Epithelial cell of prostate (primary cell): ENCODE data around the gene MMP24OS.
"Not testable (repeated sequence)": the region's sequence is repeated elsewhere in the genome, so short reads cannot be mapped to it uniquely, and the experiment has no call there.

Experiments used
- DNase-seq: peaks from one replicate; pipeline ENCODE4 v3.0.0-alpha.2; 2011; ENCODE audit warnings: low read depth, low spot score
- H3K27ac ChIP-seq: fragments of 450-650 bp; 2 replicates; pipeline ENCODE4 v1.5.1; 2017; ENCODE audit warnings: mild to moderate bottlenecking

Gene MMP24OS

DNA sequence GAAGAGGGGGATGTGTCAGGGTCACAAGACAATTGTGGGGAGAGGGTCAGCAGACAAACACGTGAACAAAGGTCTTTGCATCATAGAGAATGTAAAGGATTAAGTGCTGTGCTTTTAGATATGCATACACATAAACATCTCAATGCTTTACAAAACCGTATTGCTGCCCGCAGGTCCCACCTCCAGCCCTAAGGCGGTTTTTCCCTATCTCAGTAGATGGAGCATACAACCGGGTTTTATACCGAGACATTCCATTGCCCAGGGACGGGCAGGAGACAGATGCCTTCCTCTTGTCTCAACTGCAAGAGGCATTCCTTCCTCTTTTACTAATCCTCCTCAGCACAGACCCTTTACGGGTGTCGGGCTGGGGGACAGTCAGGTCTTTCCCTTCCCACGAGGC is 15.6 kb downstream of the MMP24OS start:
- peak overlapping the region; percentile 73 for H3K27ac ChIP-seq
- not testable (repeated sequence) for DNase-seq

DNA sequence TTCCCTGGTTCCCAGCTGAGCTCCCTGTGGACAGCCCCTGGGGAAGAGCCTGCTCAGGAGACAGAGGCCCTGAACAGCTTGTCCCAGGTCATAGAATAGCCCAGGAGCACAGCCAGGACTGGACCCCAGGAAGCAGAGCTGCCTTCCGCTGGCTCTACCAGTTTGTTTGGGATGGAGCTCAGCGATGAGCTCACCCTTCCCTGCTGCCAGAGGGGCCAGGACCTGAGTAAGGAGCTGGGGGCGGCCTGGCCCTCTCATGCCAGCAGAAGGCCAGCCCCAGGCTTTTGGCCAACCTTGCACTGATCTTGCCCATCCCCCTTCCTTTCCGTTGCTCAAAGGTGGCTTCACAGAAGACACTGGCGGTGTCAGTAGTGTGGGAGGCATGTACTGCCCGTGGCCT is 17.5 kb downstream of the MMP24OS start:
- H3K27ac ChIP-seq: no peak overlapping the region
- no peak for DNase-seq

GRCh38 chr20:35257175-35257909 is 20.6 kb downstream of the MMP24OS start:
- no peak overlapping the region for H3K27ac ChIP-seq
- DNase-seq: no peak

- no peak for DNase-seq
- H3K27ac ChIP-seq: no peak overlapping the region
Measured at GRCh38 chr20:35254448-35254999, 23.4 kb downstream of the MMP24OS start.

GRCh38 chr20:35253010-35253409 is 24.9 kb downstream of the MMP24OS start:
- DNase-seq: no peak
- H3K27ac ChIP-seq: no peak overlapping the region

- DNase-seq, H3K27ac ChIP-seq: not testable (repeated sequence)
Measured at GRCh38 chr20:35252598-35252997, 25.3 kb downstream of the MMP24OS start.

DNA sequence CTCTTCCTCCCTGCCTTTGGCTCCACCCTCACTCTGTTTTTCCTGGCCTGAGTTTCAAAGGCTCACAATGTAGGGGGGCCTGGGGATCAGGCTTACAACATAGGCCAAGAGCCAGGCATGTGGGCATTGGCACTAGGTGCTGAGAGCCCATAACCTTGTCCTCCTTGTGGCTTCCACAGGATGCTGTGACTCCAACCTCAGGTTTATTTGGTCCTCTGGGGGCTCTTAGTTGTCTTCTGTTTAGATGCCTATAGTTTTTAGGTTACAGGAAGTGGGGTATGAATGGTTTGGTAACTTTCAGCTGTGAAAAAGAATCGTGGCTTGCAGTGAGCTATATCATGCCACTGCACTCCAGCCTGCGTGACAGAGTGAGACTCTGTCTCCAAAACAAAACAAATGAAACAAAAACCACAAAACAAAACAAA is 25.9 kb downstream of the MMP24OS start:
- DNase-seq: no peak
- H3K27ac ChIP-seq: no peak overlapping the region

GRCh38 chr20:35251613-35251940 is 26.3 kb downstream of the MMP24OS start:
- no peak overlapping the region for H3K27ac ChIP-seq
- DNase-seq: no peak

DNA sequence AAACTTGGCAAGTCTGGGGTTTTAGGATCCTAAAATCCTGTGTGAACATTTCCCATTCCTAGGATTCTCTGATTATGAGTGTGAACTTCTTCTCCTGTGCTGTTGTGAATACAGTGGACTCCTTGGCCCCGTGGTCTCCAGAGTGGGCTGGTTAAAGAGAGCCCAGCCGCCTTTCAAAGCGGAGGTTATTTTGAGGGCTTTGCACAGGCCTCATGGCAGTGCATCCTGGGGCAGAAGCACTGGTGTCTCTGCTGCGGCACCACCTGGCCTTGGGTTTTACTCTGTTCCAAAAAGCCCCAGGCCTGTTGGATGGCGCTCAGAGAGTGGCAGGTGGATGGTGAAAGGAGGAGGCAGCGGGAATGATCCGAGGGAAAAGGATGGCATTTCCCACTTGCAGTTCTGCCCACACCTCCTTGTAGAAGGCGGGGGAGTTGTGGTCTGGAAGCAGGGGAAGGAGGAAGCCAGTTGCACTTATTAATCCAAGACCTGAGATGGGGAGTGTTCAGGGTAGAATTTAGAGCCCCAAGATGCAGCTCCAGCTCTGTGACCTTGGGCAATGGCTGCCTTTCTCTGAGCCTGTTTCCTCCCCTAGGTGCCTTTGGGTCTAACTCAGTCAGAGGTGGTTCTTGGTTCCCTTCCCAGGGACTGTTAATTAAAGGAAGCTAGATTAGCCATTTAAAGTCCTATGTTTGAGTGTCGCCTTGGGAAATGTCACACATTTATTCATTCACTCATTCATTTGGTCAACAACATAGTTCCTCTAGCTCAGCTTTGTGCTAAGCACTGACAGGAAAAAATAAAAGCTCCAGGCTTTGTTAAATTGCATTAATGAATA is 29.1 kb downstream of the MMP24OS start:
- no peak overlapping the region for H3K27ac ChIP-seq
- no peak for DNase-seq

DNA sequence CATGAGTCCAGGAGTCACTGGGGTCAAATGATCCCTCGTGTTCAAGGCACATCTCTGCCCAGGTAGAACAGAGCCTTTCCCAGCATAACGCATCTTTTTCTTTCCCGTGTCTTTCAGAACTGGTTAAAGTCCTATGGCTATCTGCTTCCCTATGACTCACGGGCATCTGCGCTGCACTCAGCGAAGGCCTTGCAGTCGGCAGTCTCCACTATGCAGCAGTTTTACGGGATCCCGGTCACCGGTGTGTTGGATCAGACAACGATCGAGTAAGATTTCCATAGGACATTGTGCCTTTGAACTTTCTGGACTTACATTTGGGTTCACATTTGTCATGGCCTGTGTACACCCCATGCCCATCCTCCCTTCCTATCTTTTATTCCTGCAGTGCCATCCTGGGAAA is 31.2 kb downstream of the MMP24OS start:
- DNase-seq: no peak
- H3K27ac ChIP-seq: no peak overlapping the region

- DNase-seq: no peak
- no peak overlapping the region for H3K27ac ChIP-seq
Measured at GRCh38 chr20:35243986-35244385, 33.9 kb downstream of the MMP24OS start.

DNA sequence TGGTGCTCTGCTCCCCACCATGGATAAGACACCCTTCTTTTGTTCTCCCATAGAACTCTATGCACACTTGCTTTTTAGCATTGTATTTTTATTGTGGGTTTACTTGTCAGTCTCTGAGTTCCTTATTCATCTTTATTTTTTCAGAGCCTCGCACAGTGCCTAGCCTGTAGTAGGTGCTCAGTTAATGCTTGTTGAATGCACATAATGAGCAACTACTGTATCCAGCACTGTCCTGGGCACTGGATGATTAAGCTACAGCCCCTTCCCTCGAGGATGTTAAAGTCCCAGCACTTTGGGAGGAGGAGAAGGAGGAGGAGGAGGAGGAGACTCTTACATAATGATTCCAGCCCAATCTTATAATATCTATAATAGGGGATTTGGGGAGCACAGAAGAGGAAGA is 34.6 kb downstream of the MMP24OS start:
- no peak for DNase-seq
- no peak overlapping the region for H3K27ac ChIP-seq

- H3K27ac ChIP-seq: no peak overlapping the region
- DNase-seq: no peak
Measured at GRCh38 chr20:35240811-35241293, 37.1 kb downstream of the MMP24OS start.

DNA sequence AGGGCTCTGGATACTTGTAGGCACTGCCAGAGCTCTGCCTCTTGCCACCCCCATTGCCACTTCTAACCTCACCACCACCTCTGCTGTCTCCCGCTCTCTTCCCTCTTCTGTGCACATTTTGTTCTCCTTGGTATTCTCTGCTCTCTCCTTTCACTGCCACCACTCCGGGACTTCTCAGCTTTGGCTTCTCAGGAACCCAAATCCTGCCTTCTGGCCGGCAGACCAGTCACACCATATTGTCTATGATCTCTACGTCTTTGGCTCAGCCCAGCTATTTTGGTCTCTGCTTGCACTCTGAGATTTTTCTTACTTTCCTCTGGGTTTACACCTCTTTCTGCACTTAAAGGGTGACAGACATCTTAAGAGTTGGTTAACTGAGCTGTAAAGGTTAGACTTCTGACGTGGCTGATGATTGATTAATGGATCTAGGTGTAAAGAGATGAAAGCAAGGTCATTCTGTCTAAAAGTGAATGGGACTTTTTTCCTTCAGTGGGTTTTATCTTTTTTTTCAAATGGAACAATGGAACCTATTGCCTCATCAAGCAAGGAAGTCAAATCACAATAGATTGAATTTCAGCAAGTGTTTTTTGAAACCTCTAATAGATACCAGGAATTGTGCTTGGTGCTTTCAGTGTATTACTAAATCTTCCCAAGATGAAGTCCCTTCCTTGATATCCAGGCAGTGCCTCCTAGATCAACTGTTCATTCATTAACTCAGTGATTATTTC is 37.7 kb downstream of the MMP24OS start:
- no peak overlapping the region for H3K27ac ChIP-seq
- DNase-seq: no peak

- H3K27ac ChIP-seq: no peak overlapping the region
- no peak for DNase-seq
Measured at GRCh38 chr20:35238735-35239134, 39.2 kb downstream of the MMP24OS start.

DNA sequence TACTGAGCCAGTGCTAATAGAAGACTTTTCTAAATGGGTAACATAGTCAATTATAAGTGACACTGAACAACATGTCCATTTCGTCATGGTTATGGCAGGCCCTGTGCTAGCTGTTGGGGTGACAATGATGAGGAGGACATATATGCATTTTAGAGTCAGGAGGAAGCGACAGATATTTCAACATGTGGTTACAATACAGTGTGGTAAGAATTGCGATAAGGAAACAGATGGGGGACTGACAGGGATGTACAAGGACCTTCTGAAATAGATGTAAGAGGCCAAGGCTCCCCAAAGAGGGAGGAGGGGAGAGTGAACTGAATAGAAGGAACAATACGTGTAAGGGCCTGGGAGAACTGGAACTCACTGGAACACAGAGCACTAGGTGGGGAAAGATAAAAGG is 39.8 kb downstream of the MMP24OS start:
- no peak overlapping the region for H3K27ac ChIP-seq
- DNase-seq: no peak

DNA sequence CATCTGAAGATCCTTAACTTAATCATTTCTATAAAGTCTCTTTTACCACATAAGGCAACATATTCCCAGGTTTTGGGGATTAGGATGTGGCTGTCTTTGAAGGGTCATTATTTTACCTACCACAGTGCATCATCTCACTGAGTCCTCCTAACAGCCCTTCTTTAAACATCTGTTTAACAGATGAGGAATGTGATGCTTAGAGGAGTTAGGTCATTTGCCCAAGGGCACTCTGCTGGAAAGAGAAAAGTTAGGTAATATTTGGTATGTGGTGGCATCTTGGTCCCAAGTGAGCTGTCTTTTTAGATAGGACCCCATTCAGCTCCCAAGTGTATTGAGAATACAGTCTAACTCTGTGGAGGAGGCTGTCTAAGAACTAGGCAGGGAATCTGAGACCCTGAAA is 40.4 kb downstream of the MMP24OS start:
- no peak overlapping the region for H3K27ac ChIP-seq
- DNase-seq: no peak

DNA sequence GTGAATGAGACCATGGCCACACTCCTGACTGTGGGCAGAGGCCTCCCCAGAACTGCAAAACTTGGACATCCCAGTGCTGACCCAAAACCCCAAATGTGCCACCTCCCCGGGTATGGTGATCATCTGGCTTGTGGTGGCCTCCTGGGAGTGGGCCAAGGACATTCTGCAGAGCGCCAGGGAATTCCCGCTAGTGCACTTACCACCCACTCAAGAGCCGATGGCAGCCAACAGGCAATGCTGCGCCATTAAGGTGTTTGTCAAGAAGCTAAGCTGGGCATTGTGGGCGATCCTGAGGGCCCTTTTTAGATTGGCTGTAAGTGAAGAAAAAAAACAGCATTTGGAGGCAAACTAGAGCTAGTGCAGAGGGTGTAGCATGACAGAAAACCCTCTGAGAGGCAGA is 42.0 kb downstream of the MMP24OS start:
- no peak overlapping the region for H3K27ac ChIP-seq
- no peak for DNase-seq

GRCh38 chr20:35232575-35232974 is 45.3 kb downstream of the MMP24OS start:
- DNase-seq: no peak
- no peak overlapping the region for H3K27ac ChIP-seq

DNA sequence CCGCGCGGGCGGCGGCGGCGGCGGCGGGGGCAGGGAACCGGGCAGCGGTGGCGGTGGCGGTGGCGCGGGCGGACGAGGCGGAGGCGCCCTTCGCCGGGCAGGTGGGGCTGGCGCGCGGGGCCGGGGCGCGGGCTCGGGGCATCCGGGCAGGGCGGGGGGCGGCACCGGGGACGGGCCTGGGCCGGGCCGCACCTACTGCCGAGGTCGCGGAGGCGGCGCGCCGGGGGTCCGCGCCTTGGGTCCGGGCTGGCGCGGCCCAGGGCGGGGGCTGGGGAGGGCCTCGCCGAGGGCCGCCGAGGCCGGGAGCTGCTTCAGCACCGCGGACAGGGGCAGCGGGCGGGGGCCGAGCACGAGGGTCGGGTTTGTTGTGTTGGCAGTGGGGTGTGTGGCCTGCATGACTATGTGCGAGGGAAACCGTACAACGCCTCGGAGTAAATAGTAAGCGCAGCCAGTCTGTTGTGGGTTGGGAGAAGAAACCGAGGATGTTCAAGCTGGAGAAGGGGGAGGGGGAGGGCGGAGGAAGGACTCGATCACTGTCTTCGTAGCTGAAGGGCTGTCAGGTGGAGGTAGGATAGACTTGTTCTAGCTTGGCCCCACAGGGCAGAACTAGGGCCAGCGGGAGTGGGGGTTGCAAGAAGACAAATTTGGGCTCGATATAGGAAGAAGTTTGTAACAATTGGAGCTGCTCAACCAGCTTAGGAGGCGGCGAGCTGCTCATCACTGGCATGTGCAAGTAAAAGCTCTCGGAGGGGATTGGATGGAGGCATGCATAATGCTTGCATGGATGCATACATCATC is 50.8 kb downstream of the MMP24OS start:
- no peak for DNase-seq
- no peak overlapping the region for H3K27ac ChIP-seq
